A549 (cell line): Measurements from ENCODE around the gene WDFY1. TPM values are rescaled to one million over a fixed set of nuclear protein-coding genes. Genes with fewer than 3 reads are reported as not detected.
A peak's percentile ranks its signal among the peaks of the same experiment; 100 is the strongest.

ENCODE experiments used
- ATAC-seq, 2 experiments: fragments of 200-7000 bp in 1 of 2; fragments of >200 bp in 1 of 2; cut with Nextera tagmentation in 1 of 2; cut with Tn5 transposase in 1 of 2; 3 replicates each; pipeline versions ENCODE4 v1.8.0 to v1.9.1; 2018 to 2020; ENCODE audit warnings: mild to moderate bottlenecking in 1 of 2, moderate library complexity in 1 of 2
- CTCF ChIA-PET: fragments of 300-600 bp; sonication (Branson Sonifier 250); formaldehyde crosslinking; extraction: SDS; loops from one replicate; lab custom pipeline; 2021; ENCODE audit warnings: antibody characterized with exemption, inconsistent platforms; lab: Yijun Ruan, JAX
- POLR2A ChIA-PET: fragments of 350-600 bp; formaldehyde crosslinking; extraction: SDS; loops from one replicate; lab custom pipeline; 2021; ENCODE audit warnings: antibody characterized with exemption, inconsistent platforms; lab: Yijun Ruan, JAX
- DNase-seq, 2 experiments: peaks; one replicate each; pipeline versions ENCODE4 v3.0.0 to v3.0.0-alpha.2; 2011 to 2016; ENCODE audit warnings: low read depth in 1 of 2, low spot score in 1 of 2
- FAIRE-seq: peaks from 2 replicates; lab custom pipeline; 2011; peaks lifted over from hg19 to GRCh38; lab: Jason Lieb, UNC
- H3K27ac ChIP-seq, 2 experiments: fragments of >200 bp; sonication (Bioruptor Twin); formaldehyde crosslinking; 3 replicates each; pipeline ENCODE4 v1.5.1; 2016 to 2017
- H3K4me1 ChIP-seq: fragments of >200 bp; sonication (Bioruptor Twin); formaldehyde crosslinking; 3 replicates; pipeline ENCODE4 v1.6.1; 2016
- H3K4me2 ChIP-seq: fragments of >200 bp; sonication (Bioruptor Twin); formaldehyde crosslinking; 3 replicates; pipeline ENCODE4 v1.6.1; 2016
- H3K4me3 ChIP-seq: fragments of >200 bp; sonication (Bioruptor Twin); formaldehyde crosslinking; 3 replicates; pipeline ENCODE4 v1.5.1; 2016
- H3K9me3 ChIP-seq: fragments of >200 bp; sonication (Bioruptor Twin); formaldehyde crosslinking; 3 replicates; pipeline ENCODE4 v1.6.1; 2016
- BCL3 ChIP-seq: fragments of >200 bp; sonication (Bioruptor Twin); formaldehyde crosslinking; IDR thresholded peaks from 3 replicates; pipeline ENCODE4 v1.6.1; 2016
- EP300 ChIP-seq, 2 experiments: fragments of >200 bp; sonication (Bioruptor Twin); formaldehyde crosslinking; IDR thresholded peaks; 2 replicates in 1 of 2; 3 replicates in 1 of 2; pipeline ENCODE4 v1.6.1; 2016 to 2017
- GATA3 ChIP-seq: IDR thresholded peaks from 2 replicates; pipeline ENCODE4 v1.6.1; 2012; ENCODE audit warnings: borderline replicate concordance
- HEYL ChIP-seq: fragments of 250-450 bp; sonication (Bioruptor Pico); IDR thresholded peaks from 2 replicates; pipeline ENCODE4 v1.8.0; 2021; ENCODE audit warnings: mild to moderate bottlenecking, moderate library complexity
- JUN ChIP-seq, 2 experiments: fragments of >200 bp; sonication (Bioruptor Twin); formaldehyde crosslinking; IDR thresholded peaks; 2 replicates in 1 of 2; 3 replicates in 1 of 2; pipeline ENCODE4 v1.6.1; 2016 to 2017
- KDM5A ChIP-seq: fragments of 200-600 bp; sonication (generic); IDR thresholded peaks from 2 replicates; pipeline ENCODE4 v1.6.1; 2016; ENCODE audit warnings: antibody characterized with exemption, mild to moderate bottlenecking
- PHF8 ChIP-seq: fragments of 200-600 bp; sonication (generic); IDR thresholded peaks from 2 replicates; pipeline ENCODE4 v1.6.1; 2016; ENCODE audit warnings: low read depth, mild to moderate bottlenecking, antibody characterized with exemption, moderate library complexity, borderline replicate concordance
- POLR2A ChIP-seq: IDR thresholded peaks from 2 replicates; pipeline ENCODE4 v1.6.1; 2012; ENCODE audit warnings: mild to moderate bottlenecking, low read length
- RAD21 ChIP-seq, 2 experiments: fragments of >200 bp in 1 of 2; sonication (Bioruptor Twin) in 1 of 2; formaldehyde crosslinking in 1 of 2; IDR thresholded peaks in 1 of 2; conservative IDR thresholded peaks in 1 of 2; 2 replicates in 1 of 2; 3 replicates in 1 of 2; pipeline ENCODE4 v1.6.1; 2012 to 2018; ENCODE audit warnings: inconsistent platforms in 1 of 2
- RARB ChIP-seq: fragments of 250-450 bp; sonication (Bioruptor Pico); IDR thresholded peaks from 2 replicates; pipeline ENCODE4 v1.8.0; 2021; ENCODE audit warnings: mild to moderate bottlenecking, moderate library complexity
- RNF2 ChIP-seq: fragments of 200-600 bp; sonication (generic); IDR thresholded peaks from 2 replicates; pipeline ENCODE4 v1.6.1; 2016; ENCODE audit warnings: low read depth, mild to moderate bottlenecking, antibody characterized with exemption, moderate library complexity, borderline replicate concordance
- USF2 ChIP-seq: fragments of 450-650 bp; IDR thresholded peaks from 2 replicates; pipeline ENCODE4 v1.6.1; 2014; ENCODE audit warnings: antibody characterized with exemption
- WGBS: methylation state at CpG from one replicate; pipeline ENCODE4 v1.1.6; 2017; ENCODE audit errors: missing lambda C conversion rate; 5-methylcytosine and 5-hydroxymethylcytosine counted together
- polyA minus RNA-seq: library from RNA; depleted of rRNA, polyadenylated mRNA; stranded (reverse); fragments of >200 nt; gene quantifications from 2 replicates; pipeline ENCODE4 v1.2.3, GENCODE V29; 2011; rRNA and poly(A)+ RNA removed
- polyA plus RNA-seq, 4 experiments: library from polyadenylated mRNA; depleted of rRNA in 3 of 4; stranded (reverse); fragments of >200 nt; fragmentation: RNase III in 1 of 4; extraction: RNeasy Plus Mini Kit Qiagen cat#74134 plus additional on column Dnase treatment in 1 of 4; gene quantifications; 2 replicates in 3 of 4; 3 replicates in 1 of 4; pipeline ENCODE4 v1.2.3, GENCODE V29; 2011 to 2017
- TF ChIP-seq, protein P1 (sequence below): IDR thresholded peaks from 2 replicates; pipeline ENCODE4 v1.6.1; 2012
- TF ChIP-seq, protein P2 (sequence below): IDR thresholded peaks from 2 replicates; pipeline ENCODE4 v1.6.1; 2012
- TF ChIP-seq, protein P3 (sequence below): fragments of >200 bp; sonication (Bioruptor Twin); formaldehyde crosslinking; IDR thresholded peaks from 2 replicates; pipeline ENCODE4 v1.6.1; 2016
- TF ChIP-seq, protein P4 (sequence below): IDR thresholded peaks from 2 replicates; pipeline ENCODE4 v1.6.1; 2012; ENCODE audit warnings: low read depth, borderline replicate concordance

Gene WDFY1, protein sequence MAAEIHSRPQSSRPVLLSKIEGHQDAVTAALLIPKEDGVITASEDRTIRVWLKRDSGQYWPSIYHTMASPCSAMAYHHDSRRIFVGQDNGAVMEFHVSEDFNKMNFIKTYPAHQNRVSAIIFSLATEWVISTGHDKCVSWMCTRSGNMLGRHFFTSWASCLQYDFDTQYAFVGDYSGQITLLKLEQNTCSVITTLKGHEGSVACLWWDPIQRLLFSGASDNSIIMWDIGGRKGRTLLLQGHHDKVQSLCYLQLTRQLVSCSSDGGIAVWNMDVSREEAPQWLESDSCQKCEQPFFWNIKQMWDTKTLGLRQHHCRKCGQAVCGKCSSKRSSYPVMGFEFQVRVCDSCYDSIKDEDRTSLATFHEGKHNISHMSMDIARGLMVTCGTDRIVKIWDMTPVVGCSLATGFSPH
- polyA plus RNA-seq (2011; rRNA removed), result 61.5 and 70.8 TPM in 2 replicates
- polyA plus RNA-seq (2012; cell fraction: cytosol; rRNA removed), result 26.9 and 40.2 TPM in 2 replicates
- polyA plus RNA-seq (2012; cell fraction: nucleus; rRNA removed), result 57.9 and 73.6 TPM in 2 replicates
- 36.6 to 38.9 TPM (median 38.7 TPM) in 3 replicates for polyA plus RNA-seq (2017; fragmentation: RNase III; extraction: RNeasy Plus Mini Kit Qiagen cat#74134 plus additional on column Dnase treatment)
- 186 and 190 TPM in 2 replicates for polyA minus RNA-seq

- no peak for FAIRE-seq
- 0% methylated on average over 20 of the region's 87 CpGs for WGBS
- POLR2A ChIA-PET, result interaction anchor here (0.6 to 0.9 kb wide), 4 partner anchors 9 to 84 kb away, joined by 3 to 5 read pairs (median 3); no protein-coding TSS in a partner anchor
Observed at GRCh38 chr2:223944703-223945531, at the start of gene WDFY1. Gene WDFY1 (minus strand): TSS chr2:223945335. CDS start chr2:223945284, 51 bp downstream.

More at GRCh38 chr2:223944703-223945531, at the start of gene WDFY1:
- H3K4me2 ChIP-seq, result peak within 1 kb of the TSS; percentile 84
- CTCF ChIA-PET, result no interaction called here
- H3K4me1 ChIP-seq, result peaks cover 23% of the 10 kb centered on the region
- H3K9me3 ChIP-seq, result no peaks in the 10 kb centered on the region
- TF ChIP-seq, protein P1, sequence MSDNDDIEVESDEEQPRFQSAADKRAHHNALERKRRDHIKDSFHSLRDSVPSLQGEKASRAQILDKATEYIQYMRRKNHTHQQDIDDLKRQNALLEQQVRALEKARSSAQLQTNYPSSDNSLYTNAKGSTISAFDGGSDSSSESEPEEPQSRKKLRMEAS, result peak; percentile 75
- TF ChIP-seq EP300 (IDR thresholded peaks at IDR 0.05) (peak in 1 of 2 experiments; percentile 17; a peak in 1 of 5 replicates), RAD21 (conservative IDR thresholded peaks at IDR 0.05 in 1 of 2, IDR thresholded peaks at IDR 0.05 in 1 of 2) (peak in 1 of 2 experiments; percentile 41; a peak in 3 of 5 replicates), RARB (CRISPR knock-in tag) (no peak), BCL3 (peak; percentile 76; the same call in 1 of the 3 replicates), KDM5A (peak; percentile 84), HEYL (CRISPR knock-in tag) (no peak), USF2 (peak; percentile 62; the same call in 1 of the 2 replicates), POLR2A (peak; percentile 96), RNF2 (no peak), JUN (IDR thresholded peaks at IDR 0.05) (peak; percentile 42 to 88; a peak in 3 of 5 replicates), PHF8 (peak; percentile 95), GATA3 (peak; percentile 70; the same call in 1 of the 2 replicates)
- TF ChIP-seq, protein P2, sequence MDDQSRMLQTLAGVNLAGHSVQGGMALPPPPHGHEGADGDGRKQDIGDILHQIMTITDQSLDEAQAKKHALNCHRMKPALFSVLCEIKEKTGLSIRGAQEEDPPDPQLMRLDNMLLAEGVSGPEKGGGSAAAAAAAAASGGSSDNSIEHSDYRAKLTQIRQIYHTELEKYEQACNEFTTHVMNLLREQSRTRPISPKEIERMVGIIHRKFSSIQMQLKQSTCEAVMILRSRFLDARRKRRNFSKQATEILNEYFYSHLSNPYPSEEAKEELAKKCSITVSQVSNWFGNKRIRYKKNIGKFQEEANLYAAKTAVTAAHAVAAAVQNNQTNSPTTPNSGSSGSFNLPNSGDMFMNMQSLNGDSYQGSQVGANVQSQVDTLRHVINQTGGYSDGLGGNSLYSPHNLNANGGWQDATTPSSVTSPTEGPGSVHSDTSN, result peak; percentile 89
- TF ChIP-seq, protein P3, sequence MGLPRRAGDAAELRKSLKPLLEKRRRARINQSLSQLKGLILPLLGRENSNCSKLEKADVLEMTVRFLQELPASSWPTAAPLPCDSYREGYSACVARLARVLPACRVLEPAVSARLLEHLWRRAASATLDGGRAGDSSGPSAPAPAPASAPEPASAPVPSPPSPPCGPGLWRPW, result no peak
- TF ChIP-seq, protein P4, sequence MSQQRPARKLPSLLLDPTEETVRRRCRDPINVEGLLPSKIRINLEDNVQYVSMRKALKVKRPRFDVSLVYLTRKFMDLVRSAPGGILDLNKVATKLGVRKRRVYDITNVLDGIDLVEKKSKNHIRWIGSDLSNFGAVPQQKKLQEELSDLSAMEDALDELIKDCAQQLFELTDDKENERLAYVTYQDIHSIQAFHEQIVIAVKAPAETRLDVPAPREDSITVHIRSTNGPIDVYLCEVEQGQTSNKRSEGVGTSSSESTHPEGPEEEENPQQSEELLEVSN, result 0 out of 2 replicates have a peak, but pooled peaks have one; percentile 61
- TF ChIP-seq, all 56 proteins: peak for 12
- H3K27ac ChIP-seq, result peak within 1 kb of the TSS; percentile 93 to 99
- ATAC-seq (peak; percentile 90 to 94), DNase-seq (peak; percentile 89 to 91)
- peak within 1 kb of the TSS; percentile 72 for H3K4me3 ChIP-seq
